ENCODE data around the gene OMP. TPM values are rescaled to one million over a fixed set of nuclear protein-coding genes. Genes with fewer than 3 reads are reported as not detected.

The OMP gene
- total RNA-seq, 1 donor from 2014 or later: not detected

DNA sequence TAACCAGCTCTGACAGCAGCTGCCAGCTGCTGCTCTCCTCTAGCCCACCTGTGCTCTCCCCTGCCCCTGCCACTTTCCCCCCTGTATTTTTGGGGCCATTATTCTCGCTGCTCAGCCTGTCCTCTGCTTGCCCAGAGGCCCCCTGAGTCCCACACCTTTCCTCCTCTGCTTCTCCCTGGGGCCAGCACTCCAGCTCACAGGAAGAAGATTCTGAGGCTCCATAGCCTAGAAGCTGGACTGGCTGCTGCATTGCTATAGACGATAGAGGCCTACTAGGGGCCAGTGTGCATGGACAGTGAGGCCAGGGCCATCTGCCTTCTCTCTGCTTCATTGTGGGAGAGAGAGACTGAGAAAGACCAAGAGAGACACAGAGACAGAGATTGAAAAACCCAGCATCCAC is 679 bp downstream of the OMP start:
- no peak for DNase-seq (ENCODE audit: low spot score)

DNA sequence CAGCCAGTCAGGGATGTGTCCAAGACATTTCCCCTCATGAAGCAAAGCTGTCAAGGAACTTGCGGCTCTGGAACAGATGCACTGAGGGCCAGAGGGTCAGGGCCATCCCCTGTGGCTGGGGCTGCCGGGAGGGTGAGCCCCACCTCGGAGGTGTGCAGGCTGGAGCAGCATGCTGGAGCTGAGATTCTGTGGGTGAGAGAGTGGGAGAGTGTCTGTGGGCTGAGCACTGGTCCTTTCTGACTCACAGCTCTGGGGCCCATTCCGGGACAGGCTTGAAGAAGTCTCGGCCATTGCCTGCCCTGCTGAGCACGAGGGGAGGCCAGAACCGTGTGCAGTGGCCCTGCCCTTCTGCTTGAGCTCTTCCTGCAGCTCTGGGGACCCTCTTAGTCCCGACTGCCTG is 2.1 kb downstream of the OMP start:
- peak; percentile 59 for DNase-seq (ENCODE audit: low spot score)

DNA sequence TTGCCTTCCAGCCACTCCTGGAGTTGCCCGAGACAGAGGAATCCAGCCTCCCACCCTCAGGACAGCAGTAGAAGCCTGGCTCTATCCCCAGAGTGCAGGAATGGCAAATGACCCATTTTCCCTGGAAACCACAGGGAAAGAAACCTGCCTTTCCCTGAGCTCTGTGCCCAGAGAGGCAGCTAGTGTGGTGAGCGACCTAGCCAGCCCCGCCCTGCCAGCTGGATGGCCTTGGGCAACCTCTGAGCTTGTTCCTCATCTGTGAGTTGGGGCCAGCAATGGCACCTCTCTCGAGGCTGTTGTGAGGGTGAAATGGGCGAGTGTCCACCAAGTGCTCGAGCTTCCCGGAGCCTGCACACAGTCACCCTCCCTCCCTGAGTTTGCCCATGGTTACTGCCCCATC is 3.7 kb downstream of the OMP start:
- no peak for DNase-seq (ENCODE audit: low spot score)

DNA sequence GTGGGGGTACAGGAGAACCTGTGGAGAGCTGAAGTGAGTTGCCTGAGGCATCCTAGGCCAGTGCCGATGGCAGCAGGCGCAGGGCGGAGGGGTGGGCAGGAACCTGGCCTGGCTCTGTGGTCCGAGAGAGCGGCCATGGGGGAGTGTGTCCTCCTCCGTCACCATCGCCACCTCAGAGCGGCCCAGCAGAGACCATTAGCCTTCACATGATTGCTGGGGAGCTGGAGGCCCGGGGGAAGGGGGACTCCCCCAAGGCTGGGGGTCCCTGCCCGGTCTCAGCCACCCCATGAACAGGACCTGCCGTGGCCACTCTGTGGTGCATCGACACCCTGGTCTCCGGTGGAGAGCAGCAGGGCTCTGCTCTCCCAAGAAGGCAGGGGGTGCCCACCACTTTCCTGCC is 4.1 kb downstream of the OMP start:
- DNase-seq (ENCODE audit: low spot score): no peak

DNA sequence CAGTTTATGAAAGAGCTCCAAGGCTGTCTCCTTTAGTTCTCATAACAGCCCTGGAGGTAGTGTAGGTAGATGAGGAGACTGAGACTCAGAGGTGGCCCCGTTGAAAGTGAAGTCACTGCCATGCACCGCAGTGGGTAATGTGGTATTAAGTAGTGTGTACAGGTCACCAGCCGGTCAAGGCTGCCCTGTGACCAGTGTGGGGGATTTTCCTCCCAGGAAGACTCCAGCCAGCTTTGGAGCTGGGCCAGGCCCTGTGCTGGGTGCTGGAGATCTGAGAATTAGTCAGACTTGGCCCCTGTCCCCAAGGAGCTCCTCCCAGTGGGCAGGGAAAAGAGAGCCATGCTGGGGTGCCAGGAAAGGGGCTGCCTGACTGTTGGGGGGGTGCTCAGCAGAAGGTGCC is 5.3 kb downstream of the OMP start:
- peak; percentile 63 for DNase-seq (ENCODE audit: low spot score)

DNA sequence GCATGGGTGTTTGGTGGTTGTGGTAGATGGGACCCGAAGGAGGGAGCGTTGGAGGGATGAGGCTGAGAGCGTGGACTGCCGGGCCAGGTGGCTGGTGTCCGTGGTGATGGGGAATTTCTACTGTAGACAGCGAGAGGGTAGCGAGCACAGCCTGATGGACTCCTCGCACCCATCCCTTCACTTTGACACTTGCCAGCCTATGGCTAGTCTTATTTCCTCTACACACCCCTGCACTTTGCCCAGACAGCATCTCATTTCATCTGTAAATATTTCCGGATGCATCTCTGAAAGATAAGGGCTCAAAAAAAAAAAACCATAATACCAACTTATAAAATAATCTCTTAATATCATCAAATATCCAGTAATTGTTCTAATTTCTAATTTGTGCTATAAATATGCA is 5.8 kb downstream of the OMP start:
- no peak for DNase-seq (ENCODE audit: low spot score)

DNA sequence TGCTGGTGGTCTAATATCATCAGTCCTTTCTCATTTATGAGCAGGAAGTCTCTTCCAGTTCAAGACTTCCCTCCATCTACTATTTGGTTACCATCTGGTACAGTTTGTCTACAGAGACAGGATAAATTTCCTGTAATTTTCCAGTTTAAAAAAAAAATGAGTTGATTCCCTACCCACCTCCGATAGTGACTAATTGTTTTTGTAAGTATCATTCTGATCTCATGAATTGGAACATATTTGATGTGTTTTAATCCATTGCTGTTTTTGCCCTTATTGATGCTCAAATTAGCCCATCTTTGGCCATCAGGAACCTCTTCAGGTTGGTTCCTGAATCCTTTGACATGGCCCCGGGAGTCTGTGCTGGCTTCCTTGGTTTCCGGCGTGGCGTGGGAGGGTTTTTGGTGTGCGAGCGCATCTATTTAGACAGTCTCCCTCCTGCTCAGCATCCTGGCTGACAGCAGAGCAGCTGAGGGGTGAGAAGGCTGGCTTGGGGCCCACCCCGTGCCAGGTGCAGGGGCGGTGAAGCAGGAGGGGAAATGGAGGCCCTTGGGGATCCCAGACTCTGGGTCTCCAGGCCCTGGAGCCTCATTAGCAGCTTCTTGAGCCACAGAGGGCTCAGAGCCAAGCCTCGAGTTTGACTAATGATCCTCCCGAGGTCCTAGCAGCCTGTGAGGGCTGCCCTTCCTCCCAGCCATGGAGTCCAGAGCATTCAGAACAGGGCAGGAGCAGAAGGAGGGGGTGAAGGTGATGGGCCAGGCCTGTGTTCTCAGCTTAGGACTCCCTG is 6.8 kb downstream of the OMP start:
- DNase-seq (ENCODE audit: low spot score): no peak

DNA sequence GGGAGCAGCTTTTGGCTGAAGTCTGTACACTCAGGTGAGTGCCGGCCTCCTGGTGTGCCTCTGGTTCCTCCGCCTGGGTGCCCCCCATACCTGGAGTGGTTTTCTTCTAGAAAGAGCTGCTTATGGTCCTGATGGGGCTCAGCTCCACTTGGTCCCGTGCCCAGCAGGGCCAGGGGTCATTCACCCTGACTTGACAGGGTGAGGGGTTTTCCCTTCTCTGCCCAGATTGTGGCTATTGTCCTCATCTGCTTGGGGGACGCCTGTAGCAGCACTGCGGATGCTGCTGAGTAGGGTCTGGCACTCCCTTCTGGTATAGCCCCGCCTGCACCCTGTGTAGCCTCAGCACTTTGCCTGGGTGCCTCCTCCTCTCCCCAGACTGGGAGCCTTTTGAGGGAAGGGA is 8.2 kb downstream of the OMP start:
- DNase-seq (ENCODE audit: low spot score): no peak

DNA sequence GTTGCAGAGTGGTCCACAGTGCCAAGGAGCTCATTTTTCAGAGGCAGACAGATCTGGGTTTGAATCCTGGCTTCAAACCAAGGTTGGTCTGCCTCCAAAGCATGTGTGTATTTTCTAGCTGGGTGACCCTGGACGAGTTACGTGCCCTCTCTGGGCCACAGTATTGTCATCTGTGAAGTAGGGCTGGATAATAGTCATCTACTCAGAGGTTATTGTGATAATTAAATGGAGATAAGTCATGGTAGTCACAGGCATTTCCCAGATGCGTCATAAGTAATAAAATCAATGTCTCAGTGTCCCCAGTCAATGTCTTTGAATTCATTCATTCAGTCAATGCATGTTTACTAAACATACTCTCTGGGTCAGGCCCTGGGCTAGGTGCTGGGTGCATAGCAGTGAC is 8.6 kb downstream of the OMP start:
- no peak for DNase-seq (ENCODE audit: low spot score)

DNA sequence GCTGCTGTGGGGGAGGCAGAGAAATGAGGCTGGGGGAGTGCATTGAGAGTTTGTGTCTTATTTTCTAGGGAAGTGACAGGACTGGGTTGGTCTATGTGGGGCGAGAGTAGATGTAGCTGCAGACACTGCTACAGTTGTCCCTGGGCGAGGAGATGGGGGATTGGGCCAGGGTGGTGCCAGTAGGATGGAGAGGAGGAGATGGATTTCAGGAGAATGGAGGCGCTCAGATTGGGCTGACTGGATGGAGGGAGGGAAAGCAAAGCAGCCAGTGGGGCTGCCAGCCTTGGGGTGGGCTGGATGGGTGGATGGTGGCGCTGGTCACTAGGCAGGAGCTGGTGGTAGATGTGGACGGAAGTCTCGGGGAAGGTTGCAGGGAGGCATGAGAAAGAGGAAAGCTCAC is 9.3 kb downstream of the OMP start:
- DNase-seq (ENCODE audit: low spot score): no peak

DNA sequence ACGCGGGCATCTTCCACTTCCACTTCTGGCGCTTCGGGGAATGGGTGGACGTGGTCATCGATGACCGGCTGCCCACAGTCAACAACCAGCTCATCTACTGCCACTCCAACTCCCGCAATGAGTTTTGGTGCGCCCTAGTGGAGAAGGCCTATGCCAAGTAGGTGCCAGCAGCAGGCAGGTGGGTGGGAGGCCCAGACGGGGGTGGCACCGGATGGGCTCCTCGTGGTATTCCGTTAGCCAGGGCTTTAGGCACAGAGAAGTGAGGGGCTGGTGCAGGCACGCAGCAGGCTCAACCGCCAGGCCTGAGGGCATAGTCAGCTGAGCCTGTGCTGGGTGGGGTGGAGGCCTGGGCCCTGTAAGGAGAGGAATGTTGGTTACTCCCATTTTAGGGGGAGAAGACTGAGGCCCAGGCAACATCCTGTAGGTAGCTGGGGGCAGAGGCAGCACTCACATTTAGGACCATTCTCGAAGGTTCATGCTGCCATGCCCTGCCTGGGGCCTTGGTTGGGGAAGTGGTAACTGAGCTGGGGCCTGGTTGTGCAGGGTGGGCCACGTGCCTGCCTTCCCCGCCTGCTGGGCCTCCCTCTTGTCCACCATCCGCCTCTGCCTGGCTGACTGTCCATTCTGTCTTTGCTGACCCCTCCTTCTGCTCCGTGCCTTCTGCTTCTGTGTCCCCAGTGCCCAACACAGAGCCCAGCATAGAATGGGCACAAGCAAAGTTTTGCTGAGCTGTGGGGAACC is 10.2 kb downstream of the OMP start:
- no peak for DNase-seq (ENCODE audit: low spot score)

DNA sequence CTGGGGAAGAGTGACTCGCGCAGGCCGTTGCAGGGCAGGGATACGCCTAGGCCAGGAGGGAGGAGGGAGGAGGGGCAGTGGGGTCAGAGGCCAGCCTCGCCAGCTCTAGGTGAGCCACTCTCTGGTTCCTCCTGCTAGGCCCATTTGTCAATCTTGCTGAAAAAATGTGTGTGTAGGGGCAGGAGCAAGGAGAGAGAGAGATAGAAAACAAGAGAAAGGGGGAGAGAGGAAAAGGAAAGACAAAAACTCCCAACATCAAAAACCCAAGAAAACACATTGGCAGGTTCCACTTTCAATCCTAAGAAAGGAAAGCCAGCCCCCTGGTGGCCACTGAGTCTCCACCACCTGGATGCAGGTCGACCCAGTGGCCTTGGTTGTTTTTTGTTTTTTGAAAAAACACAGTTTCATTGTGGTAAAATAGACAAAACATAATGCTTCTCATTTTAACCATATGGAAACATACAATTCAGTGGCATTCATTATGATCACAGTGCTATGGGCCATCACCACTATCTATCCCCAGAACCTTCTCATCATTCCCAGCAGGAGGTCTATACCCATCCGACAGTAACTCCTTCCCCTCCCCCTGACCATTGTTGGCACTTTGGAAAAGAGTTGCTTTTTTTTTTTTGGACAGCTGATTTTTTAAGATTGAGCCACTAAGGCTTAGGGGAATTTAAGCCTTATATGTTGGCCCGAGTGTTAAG is 10.9 kb downstream of the OMP start:
- peak; percentile 34 for DNase-seq (ENCODE audit: low spot score)

DNA sequence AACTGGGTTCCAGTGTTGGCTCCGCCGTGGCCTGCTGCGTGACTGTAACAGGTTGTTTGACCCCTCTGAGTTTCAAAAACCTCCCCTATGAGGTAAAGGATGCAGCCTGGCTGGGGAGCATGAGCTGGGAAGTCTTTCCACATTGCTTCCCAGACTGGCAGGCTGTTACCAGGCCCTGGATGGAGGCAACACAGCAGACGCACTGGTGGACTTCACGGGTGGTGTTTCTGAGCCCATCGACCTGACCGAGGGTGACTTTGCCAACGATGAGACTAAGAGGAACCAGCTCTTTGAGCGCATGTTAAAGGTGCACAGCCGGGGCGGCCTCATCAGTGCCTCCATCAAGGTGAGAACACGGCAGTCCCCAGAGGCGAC is 11.4 kb downstream of the OMP start:
- DNase-seq (ENCODE audit: low spot score): no peak

DNA sequence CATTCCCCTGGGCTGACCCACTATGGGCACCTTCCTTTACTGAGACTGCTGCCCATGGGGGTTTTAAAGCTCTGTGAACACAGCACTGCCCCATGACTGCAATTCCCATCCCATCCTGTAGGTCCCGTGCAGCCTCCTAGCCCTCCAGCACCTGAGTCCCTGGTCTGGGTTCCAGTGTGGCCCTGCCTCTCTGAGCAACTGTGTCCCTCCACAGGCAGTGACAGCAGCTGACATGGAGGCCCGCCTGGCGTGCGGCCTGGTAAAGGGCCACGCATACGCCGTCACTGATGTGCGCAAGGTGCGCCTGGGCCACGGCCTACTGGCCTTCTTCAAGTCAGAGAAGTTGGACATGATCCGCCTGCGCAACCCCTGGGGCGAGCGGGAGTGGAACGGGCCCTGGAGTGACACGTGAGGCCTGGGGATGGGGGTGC is 12.6 kb downstream of the OMP start:
- no peak for DNase-seq (ENCODE audit: low spot score)

DNA sequence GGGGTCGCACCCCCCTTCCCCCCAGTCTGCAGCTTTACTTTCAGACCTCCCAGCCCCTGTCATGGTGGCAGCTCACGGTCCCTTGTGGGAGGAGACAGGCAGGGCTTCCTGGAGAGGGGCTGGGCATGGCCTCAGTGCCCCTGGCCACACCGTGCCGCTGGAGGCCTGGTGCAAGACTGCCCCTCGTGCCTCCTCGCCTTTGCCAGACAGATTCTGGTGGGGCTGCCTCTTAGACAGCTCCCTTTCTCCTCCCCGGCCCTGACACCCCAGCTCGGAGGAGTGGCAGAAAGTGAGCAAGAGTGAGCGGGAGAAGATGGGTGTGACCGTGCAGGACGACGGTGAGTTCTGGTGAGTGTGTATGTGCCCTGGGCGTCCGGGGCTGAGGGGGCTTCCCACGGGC is 13.3 kb downstream of the OMP start:
- no peak for DNase-seq (ENCODE audit: low spot score)

DNA sequence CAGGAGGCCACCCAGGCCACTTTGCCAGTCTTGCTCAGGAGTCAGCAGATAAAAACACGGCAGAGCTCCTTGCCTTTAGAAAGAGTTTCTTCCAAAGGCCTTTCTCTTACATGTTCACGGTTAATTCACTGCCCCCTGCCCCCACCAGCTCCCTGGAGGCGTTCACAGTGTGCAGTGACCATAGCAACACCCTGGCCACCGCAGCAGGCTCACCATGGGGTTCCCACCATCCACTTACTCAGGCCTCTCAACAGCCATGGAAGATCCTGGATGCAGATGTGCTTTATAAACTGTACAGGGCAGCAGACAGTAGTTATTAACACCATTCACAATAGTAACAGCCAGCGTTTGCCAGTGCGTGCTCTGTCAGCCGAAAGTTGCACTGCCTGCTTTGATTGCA is 14.9 kb downstream of the OMP start:
- DNase-seq (ENCODE audit: low spot score): no peak

DNA sequence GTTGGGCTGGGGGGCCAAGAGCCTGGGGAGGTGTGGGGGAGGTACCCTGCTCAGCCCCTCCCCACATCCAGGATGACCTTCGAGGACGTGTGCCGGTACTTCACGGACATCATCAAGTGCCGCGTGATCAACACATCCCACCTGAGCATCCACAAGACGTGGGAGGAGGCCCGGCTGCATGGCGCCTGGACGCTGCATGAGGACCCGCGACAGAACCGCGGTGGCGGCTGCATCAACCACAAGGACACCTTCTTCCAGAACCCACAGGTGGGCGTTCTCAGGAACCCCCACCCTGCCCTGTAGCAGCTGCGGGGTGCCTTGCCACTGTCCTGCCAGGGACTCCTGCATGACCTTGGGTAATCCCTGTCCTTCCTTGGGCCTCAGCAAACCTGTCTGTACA is 15.4 kb downstream of the OMP start:
- DNase-seq (ENCODE audit: low spot score): no peak

DNA sequence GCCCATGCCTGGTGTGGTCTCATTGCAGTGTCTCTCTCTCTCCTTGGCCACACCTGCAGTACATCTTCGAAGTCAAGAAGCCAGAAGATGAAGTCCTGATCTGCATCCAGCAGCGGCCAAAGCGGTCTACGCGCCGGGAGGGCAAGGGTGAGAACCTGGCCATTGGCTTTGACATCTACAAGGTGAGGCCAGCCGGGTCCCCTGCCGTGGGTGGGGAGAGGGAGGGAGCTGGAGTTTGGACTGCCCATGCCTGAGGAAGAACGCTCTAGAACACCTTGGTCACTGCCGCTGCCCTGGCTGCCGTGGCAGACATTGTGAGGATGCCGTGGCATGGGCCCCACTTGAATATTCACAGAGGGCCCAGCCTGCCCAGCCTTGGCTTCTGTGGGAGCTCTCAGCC is 16.3 kb downstream of the OMP start:
- DNase-seq (ENCODE audit: low spot score): no peak

DNA sequence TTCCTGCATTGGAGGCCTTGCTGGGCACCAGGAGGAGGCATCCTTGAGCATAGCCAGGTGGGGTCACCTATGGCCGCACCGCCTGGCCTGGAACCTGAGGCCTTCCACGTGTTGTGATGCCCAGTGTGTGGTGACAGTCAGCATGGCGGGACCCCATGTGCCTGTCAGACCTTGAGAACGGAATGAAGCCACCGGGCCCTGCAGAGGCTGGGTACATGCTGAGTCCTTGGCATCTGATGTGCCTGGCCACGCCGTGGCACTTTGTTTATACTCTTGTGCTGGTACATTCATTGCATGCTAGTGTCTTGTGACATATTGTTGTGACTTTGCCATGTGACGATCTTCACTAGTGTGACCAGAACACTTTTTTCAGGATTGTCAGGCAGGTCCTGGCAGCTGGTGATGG is 16.9 kb downstream of the OMP start:
- no peak for DNase-seq (ENCODE audit: low spot score)

DNA sequence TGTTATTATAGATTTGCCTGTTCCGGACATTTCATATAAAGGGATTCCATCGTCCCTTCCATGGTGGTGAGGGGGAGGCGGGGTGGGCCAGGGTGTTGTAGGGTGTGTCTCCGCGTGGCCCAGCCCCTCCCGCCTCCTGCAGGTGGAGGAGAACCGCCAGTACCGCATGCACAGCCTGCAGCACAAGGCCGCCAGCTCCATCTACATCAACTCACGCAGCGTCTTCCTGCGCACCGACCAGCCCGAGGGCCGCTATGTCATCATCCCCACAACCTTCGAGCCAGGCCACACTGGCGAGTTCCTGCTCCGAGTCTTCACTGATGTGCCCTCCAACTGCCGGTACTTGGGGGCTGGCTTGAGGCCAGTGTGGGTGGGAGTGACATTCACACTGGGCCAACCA is 17.9 kb downstream of the OMP start:
- no peak for DNase-seq (ENCODE audit: low spot score)

DNA sequence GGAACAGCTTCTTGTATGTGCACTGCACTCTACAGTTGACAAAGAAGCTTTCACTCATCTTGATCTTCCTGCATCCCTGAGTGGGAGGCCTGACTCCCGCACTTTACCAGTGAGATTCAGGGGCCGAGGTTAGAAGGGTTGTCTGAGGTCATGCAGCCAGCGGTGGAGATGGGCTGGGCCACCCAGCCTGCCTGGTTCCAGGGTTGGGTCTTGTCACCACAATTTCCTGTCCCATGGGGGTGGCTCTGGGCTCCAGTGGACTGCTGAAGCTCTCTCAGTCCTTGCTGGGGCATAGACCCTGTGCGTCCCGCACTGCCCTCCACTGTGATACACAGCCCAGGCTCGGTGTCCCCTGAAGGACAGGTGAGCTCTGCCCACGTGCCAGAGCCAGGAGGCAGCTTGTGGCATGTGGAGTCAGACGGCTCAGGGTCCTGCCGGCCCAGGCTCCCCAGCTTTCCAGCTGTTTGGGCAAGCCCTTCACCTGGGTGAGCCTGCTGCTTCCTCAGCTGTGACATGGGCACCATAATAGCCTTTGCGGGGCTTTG is 18.5 kb downstream of the OMP start:
- no peak for DNase-seq (ENCODE audit: low spot score)

DNA sequence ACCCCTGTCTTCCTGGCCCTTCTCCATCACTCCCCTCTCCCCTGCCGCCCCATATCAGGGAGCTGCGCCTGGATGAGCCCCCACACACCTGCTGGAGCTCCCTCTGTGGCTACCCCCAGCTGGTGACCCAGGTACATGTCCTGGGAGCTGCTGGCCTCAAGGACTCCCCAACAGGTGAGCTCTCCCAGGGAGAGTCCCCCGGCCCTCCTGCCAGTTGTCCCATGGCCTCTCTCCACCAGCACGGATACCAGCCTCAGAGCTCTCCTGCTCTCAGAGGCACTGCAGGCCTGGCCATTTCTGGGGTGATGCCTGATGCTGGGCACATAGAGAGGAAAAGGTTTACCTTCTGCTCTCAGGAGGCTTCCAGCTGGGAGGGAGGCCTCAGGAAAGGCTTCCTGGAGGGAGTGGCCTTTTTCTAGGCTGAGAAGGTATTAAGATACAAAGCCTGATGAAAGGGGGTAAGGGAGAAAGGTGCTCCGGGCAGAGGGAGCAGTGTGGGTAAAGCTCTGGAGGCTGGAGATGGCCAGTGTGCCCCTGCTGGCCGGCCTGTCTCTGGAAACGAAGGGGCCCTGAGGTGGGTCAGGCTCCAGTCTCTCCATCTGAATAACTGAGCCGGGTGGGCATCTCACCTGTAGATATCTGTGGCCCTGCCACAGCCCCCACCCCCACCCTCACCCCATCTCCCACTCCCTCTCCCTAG is 19.4 kb downstream of the OMP start:
- no peak for DNase-seq (ENCODE audit: low spot score)
